ENCODE measurements around the gene GAS2L1. TPM values are rescaled to one million over a fixed set of nuclear protein-coding genes. Genes with fewer than 3 reads are reported as not detected.

The GAS2L1 gene
- total and polyA plus RNA-seq, 2 of the 4 experiments (the other 2 are of a cell fraction) = 1.4 to 15.6 TPM

DNA sequence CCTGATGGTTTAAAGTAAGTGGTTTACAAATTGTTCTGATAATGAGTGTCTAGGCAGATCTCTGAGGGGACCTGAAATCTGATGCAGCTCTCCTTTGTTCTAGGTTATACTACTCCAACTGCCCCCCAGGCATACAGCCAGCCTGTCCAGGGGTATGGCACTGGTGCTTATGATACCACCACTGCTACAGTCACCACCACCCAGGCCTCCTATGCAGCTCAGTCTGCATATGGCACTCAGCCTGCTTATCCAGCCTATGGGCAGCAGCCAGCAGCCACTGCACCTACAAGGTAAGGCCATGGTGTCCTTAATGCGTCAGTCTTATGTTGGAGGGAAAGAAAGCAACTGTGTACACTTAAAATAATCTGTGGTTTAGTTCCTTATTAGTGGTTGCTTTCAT is 28.5 kb upstream of the GAS2L1 start:
- Histone ChIP-seq H3K4me1 (ENCODE audit: control insufficient read depth, insufficient read depth, low read length) (no peaks in the 10 kb centered on the region), H3K4me2 (ENCODE audit: low read depth, low read length) (no peak overlapping the region), H3K9ac (ENCODE audit: low read depth, low read length) (no peak overlapping the region), H3K18ac (ENCODE audit: low read depth, low read length) (no peak overlapping the region), H3K14ac (replicated peaks; ENCODE audit: low read depth, low read length) (no peak overlapping the region), H2AFZ (replicated peaks; ENCODE audit: low read length, poor library complexity) (no peak overlapping the region), H2BK120ac (ENCODE audit: low read depth, low read length) (no peak overlapping the region), H3K4me3 (ENCODE audit: insufficient read depth, low read depth, low read length) (no peak overlapping the region), H3K56ac (ENCODE audit: extremely low read depth, insufficient read depth, low read length) (no peak overlapping the region), H3K9me1 (ENCODE audit: insufficient read depth, low read length) (peaks cover 8% of the 10 kb centered on the region; the same call in 1 of the 2 replicates), H3K4ac (ENCODE audit: low read depth, low read length) (no peak overlapping the region), H2AK9ac (replicated peaks; ENCODE audit: low read depth, low read length, poor library complexity) (no peak overlapping the region), H3K27me3 (ENCODE audit: control insufficient read depth, insufficient read depth, low read length) (no peaks in the 10 kb centered on the region), H2AK5ac (ENCODE audit: low read depth, low read length) (no peak overlapping the region), H4K5ac (ENCODE audit: low read depth, low read length) (no peak overlapping the region), H3K23ac (ENCODE audit: low read depth, low read length) (no peak overlapping the region; the same call in 1 of the 2 replicates), H3K79me1 (ENCODE audit: low read depth in 1 of 2, low read length in 2 of 2) (peaks cover 16 to 64% of the 10 kb centered on the region in 2 experiments), H2BK15ac (ENCODE audit: low read depth, low read length) (no peak overlapping the region), H4K91ac (ENCODE audit: insufficient read depth, low read depth, low read length) (no peak overlapping the region), H4K20me1 (ENCODE audit: insufficient read depth, low read length) (peaks cover 89% of the 10 kb centered on the region), H4K8ac (ENCODE audit: low read depth in 2 of 2, low read length in 2 of 2) (no peak overlapping the region), H2BK5ac (ENCODE audit: low read depth, low read length, poor library complexity, severe bottlenecking) (no peak overlapping the region), H2BK20ac (ENCODE audit: low read depth, low read length) (no peak overlapping the region), H3K9me3 (ENCODE audit: control insufficient read depth, insufficient read depth, low read length) (no peaks in the 10 kb centered on the region), H3K36me3 (ENCODE audit: control insufficient read depth, insufficient read depth, low read length) (peaks cover 65% of the 10 kb centered on the region), H3K27ac (ENCODE audit: insufficient read depth, low read length) (no peak overlapping the region)
- dilution Hi-C loops (cut with HindIII; ENCODE audit: low sequenced_read_pairs, unreplicated experiment) (no loop called here), intact Hi-C loops (cut with micrococcal nuclease) (no loop called here), in situ Hi-C loops (cut with MboI; ENCODE audit: low sequenced_read_pairs) (no loop called here)
- DNase-seq (no peak), ATAC-seq (ENCODE audit: low read depth) (no peak)
- BruUV-seq (replicated peaks) = no TSS peak
- ChIA-PET CTCF (no interaction called here), POLR2A (ENCODE audit: unreplicated experiment) (no interaction called here)
- WGBS, 2 experiments (ENCODE audit: extremely low coverage in 2 of 2, insufficient read length in 1 of 2) = no CpG with 5 or more reads among the region's 1 CpG
- TF ChIP-seq RAD21 (IDR thresholded peaks at IDR 0.05; ENCODE audit: low read length) = no peak

All from IMR-90 (cell line).